A549 (cell line): ENCODE data around the gene ST8SIA5. TPM values are rescaled to one million over a fixed set of nuclear protein-coding genes. Genes with fewer than 3 reads are reported as not detected.

Experiments
- ATAC-seq, 2 experiments: fragments of 200-7000 bp in 1 of 2; fragments of >200 bp in 1 of 2; cut with Nextera tagmentation in 1 of 2; cut with Tn5 transposase in 1 of 2; 3 replicates each; pipeline versions ENCODE4 v1.8.0 to v1.9.1; 2018 to 2020; ENCODE audit warnings: mild to moderate bottlenecking in 1 of 2, moderate library complexity in 1 of 2
- CTCF ChIA-PET: fragments of 300-600 bp; sonication (Branson Sonifier 250); formaldehyde crosslinking; extraction: SDS; loops from one replicate; lab custom pipeline; 2021; ENCODE audit warnings: antibody characterized with exemption, inconsistent platforms; lab: Yijun Ruan, JAX
- POLR2A ChIA-PET: fragments of 350-600 bp; formaldehyde crosslinking; extraction: SDS; loops from one replicate; lab custom pipeline; 2021; ENCODE audit warnings: antibody characterized with exemption, inconsistent platforms; lab: Yijun Ruan, JAX
- DNase-seq, 2 experiments: peaks; one replicate each; pipeline versions ENCODE4 v3.0.0 to v3.0.0-alpha.2; 2011 to 2016; ENCODE audit warnings: low read depth in 1 of 2, low spot score in 1 of 2
- FAIRE-seq: peaks from 2 replicates; lab custom pipeline; 2011; peaks lifted over from hg19 to GRCh38; lab: Jason Lieb, UNC
- H3K27ac ChIP-seq, 2 experiments: fragments of >200 bp; sonication (Bioruptor Twin); formaldehyde crosslinking; 3 replicates each; pipeline ENCODE4 v1.5.1; 2016 to 2017
- H3K4me1 ChIP-seq: fragments of >200 bp; sonication (Bioruptor Twin); formaldehyde crosslinking; 3 replicates; pipeline ENCODE4 v1.6.1; 2016
- H3K4me2 ChIP-seq: fragments of >200 bp; sonication (Bioruptor Twin); formaldehyde crosslinking; 3 replicates; pipeline ENCODE4 v1.6.1; 2016
- H3K4me3 ChIP-seq: fragments of >200 bp; sonication (Bioruptor Twin); formaldehyde crosslinking; 3 replicates; pipeline ENCODE4 v1.5.1; 2016
- H3K9me3 ChIP-seq: fragments of >200 bp; sonication (Bioruptor Twin); formaldehyde crosslinking; 3 replicates; pipeline ENCODE4 v1.6.1; 2016
- CBX2 ChIP-seq: fragments of 200-600 bp; sonication (generic); IDR thresholded peaks from 2 replicates; pipeline ENCODE4 v1.6.1; 2016; ENCODE audit warnings: low read depth, mild to moderate bottlenecking, borderline replicate concordance
- CEBPB ChIP-seq, 2 experiments: fragments of >200 bp in 1 of 2; sonication (Bioruptor Twin) in 1 of 2; formaldehyde crosslinking in 1 of 2; IDR thresholded peaks; 2 replicates each; pipeline ENCODE4 v1.6.1; 2012 to 2016
- CHD2 ChIP-seq: fragments of 150-350 bp; IDR thresholded peaks from 2 replicates; pipeline ENCODE4 v1.6.1; 2014; ENCODE audit warnings: low read length; ENCODE audit not compliant: partially characterized antibody
- EHMT2 ChIP-seq: fragments of 200-600 bp; sonication (generic); IDR thresholded peaks from 2 replicates; pipeline ENCODE4 v1.6.1; 2016; ENCODE audit warnings: antibody characterized with exemption, low read depth, mild to moderate bottlenecking, moderate library complexity
- ESRRA ChIP-seq: fragments of 150-350 bp; IDR thresholded peaks from 2 replicates; pipeline ENCODE4 v1.6.1; 2014; ENCODE audit warnings: mild to moderate bottlenecking, low read length, borderline replicate concordance
- FOSL2 ChIP-seq, 2 experiments: fragments of 450-650 bp in 1 of 2; fragments of >200 bp in 1 of 2; sonication (Bioruptor Twin) in 1 of 2; formaldehyde crosslinking; IDR thresholded peaks; 2 replicates each; pipeline versions ENCODE4 v1.5.0 to v1.6.1; 2016 to 2020; ENCODE audit warnings: mild to moderate bottlenecking in 1 of 2, moderate library complexity in 1 of 2
- FOXS1 ChIP-seq: fragments of 250-450 bp; sonication (Bioruptor Pico); IDR thresholded peaks from 2 replicates; pipeline ENCODE4 v1.5.0; 2020; ENCODE audit warnings: mild to moderate bottlenecking, moderate library complexity
- HOXA7 ChIP-seq: fragments of 250-450 bp; sonication (Bioruptor Pico); IDR thresholded peaks from 2 replicates; pipeline ENCODE4 v1.5.0; 2020; ENCODE audit warnings: mild to moderate bottlenecking, moderate library complexity
- KDM5A ChIP-seq: fragments of 200-600 bp; sonication (generic); IDR thresholded peaks from 2 replicates; pipeline ENCODE4 v1.6.1; 2016; ENCODE audit warnings: antibody characterized with exemption, mild to moderate bottlenecking
- MYC ChIP-seq: IDR thresholded peaks from 2 replicates; pipeline ENCODE4 v1.6.1; 2012; ENCODE audit warnings: mild to moderate bottlenecking, inconsistent platforms, low read length, improper control_type of control experiment, borderline replicate concordance
- NR3C1 ChIP-seq: fragments of >200 bp; sonication (Bioruptor Twin); formaldehyde crosslinking; IDR thresholded peaks from 3 replicates; pipeline ENCODE4 v1.6.1; 2017
- PHF8 ChIP-seq: fragments of 200-600 bp; sonication (generic); IDR thresholded peaks from 2 replicates; pipeline ENCODE4 v1.6.1; 2016; ENCODE audit warnings: low read depth, mild to moderate bottlenecking, antibody characterized with exemption, moderate library complexity, borderline replicate concordance
- POLR2AphosphoS2 ChIP-seq: conservative IDR thresholded peaks from 2 replicates; pipeline ENCODE4 v1.6.1; 2012; ENCODE audit warnings: low read length, improper control_type of control experiment, inconsistent platforms
- RAD21 ChIP-seq, 2 experiments: fragments of >200 bp in 1 of 2; sonication (Bioruptor Twin) in 1 of 2; formaldehyde crosslinking in 1 of 2; IDR thresholded peaks in 1 of 2; conservative IDR thresholded peaks in 1 of 2; 2 replicates in 1 of 2; 3 replicates in 1 of 2; pipeline ENCODE4 v1.6.1; 2012 to 2018; ENCODE audit warnings: inconsistent platforms in 1 of 2
- RARB ChIP-seq: fragments of 250-450 bp; sonication (Bioruptor Pico); IDR thresholded peaks from 2 replicates; pipeline ENCODE4 v1.8.0; 2021; ENCODE audit warnings: mild to moderate bottlenecking, moderate library complexity
- RCOR1 ChIP-seq: fragments of 150-350 bp; IDR thresholded peaks from 2 replicates; pipeline ENCODE4 v1.6.1; 2014; ENCODE audit warnings: antibody characterized with exemption, low read length, low read depth
- RNF2 ChIP-seq: fragments of 200-600 bp; sonication (generic); IDR thresholded peaks from 2 replicates; pipeline ENCODE4 v1.6.1; 2016; ENCODE audit warnings: low read depth, mild to moderate bottlenecking, antibody characterized with exemption, moderate library complexity, borderline replicate concordance
- SMC3 ChIP-seq: fragments of >200 bp; sonication (Bioruptor Twin); formaldehyde crosslinking; IDR thresholded peaks from 3 replicates; pipeline ENCODE4 v1.6.1; 2018; ENCODE audit warnings: inconsistent platforms
- SREBF2 ChIP-seq: fragments of 450-650 bp; IDR thresholded peaks from 2 replicates; pipeline ENCODE4 v1.6.1; 2014; ENCODE audit warnings: mild to moderate bottlenecking, moderate library complexity
- ZC3H11A ChIP-seq: fragments of 450-650 bp; IDR thresholded peaks from 2 replicates; pipeline ENCODE4 v1.6.1; 2014; ENCODE audit warnings: antibody characterized with exemption, mild to moderate bottlenecking
- ZFP36 ChIP-seq: fragments of 450-650 bp; IDR thresholded peaks from 2 replicates; pipeline ENCODE4 v1.6.1; 2014; ENCODE audit warnings: borderline replicate concordance; ENCODE audit not compliant: partially characterized antibody
- ZNF302 ChIP-seq: fragments of 250-450 bp; sonication (Bioruptor Pico); IDR thresholded peaks from 2 replicates; pipeline ENCODE4 v1.9.0; 2021; ENCODE audit warnings: inconsistent platforms, mild to moderate bottlenecking, moderate library complexity
- ZSCAN20 ChIP-seq: fragments of 250-450 bp; sonication (Bioruptor Pico); IDR thresholded peaks from 2 replicates; pipeline ENCODE4 v1.8.0; 2022; ENCODE audit warnings: mild to moderate bottlenecking, moderate library complexity
- WGBS: methylation state at CpG from one replicate; pipeline ENCODE4 v1.1.6; 2017; ENCODE audit errors: missing lambda C conversion rate; 5-methylcytosine and 5-hydroxymethylcytosine counted together
- polyA plus RNA-seq, 4 experiments: library from polyadenylated mRNA; depleted of rRNA in 3 of 4; stranded (reverse); fragments of >200 nt; fragmentation: RNase III in 1 of 4; extraction: RNeasy Plus Mini Kit Qiagen cat#74134 plus additional on column Dnase treatment in 1 of 4; gene quantifications; 2 replicates in 3 of 4; 3 replicates in 1 of 4; pipeline ENCODE4 v1.2.3, GENCODE V29; 2011 to 2017
- TF ChIP-seq, protein P1 (sequence below): IDR thresholded peaks from 2 replicates; pipeline ENCODE4 v1.6.1; 2012
- TF ChIP-seq, protein P2 (sequence below): fragments of 250-450 bp; sonication (Bioruptor Pico); IDR thresholded peaks from 2 replicates; pipeline ENCODE4 v1.5.0; 2020; ENCODE audit warnings: low read depth, mild to moderate bottlenecking, moderate library complexity

ST8SIA5 gene
- polyA plus RNA-seq, 2 of the 4 experiments (the other 2 are of a cell fraction): not detected

GRCh38 chr18:46677611-46678010, 79.2 kb downstream of the ST8SIA5 start:
- 0% methylated on average over 1 of the region's 2 CpGs for WGBS
- no peak overlapping the region for H3K4me3 ChIP-seq
- H3K4me1 ChIP-seq: no peaks in the 10 kb centered on the region
- no peaks in the 10 kb centered on the region for H3K9me3 ChIP-seq
- no peak overlapping the region for H3K27ac ChIP-seq
- peak; percentile 55 to 60; a peak in 3 of 6 replicates for ATAC-seq
- TF ChIP-seq, protein P1, sequence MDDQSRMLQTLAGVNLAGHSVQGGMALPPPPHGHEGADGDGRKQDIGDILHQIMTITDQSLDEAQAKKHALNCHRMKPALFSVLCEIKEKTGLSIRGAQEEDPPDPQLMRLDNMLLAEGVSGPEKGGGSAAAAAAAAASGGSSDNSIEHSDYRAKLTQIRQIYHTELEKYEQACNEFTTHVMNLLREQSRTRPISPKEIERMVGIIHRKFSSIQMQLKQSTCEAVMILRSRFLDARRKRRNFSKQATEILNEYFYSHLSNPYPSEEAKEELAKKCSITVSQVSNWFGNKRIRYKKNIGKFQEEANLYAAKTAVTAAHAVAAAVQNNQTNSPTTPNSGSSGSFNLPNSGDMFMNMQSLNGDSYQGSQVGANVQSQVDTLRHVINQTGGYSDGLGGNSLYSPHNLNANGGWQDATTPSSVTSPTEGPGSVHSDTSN: no peak
- no peak for TF ChIP-seq SREBF2
- no peak for TF ChIP-seq RAD21 (conservative IDR thresholded peaks at IDR 0.05 in 1 of 2, IDR thresholded peaks at IDR 0.05 in 1 of 2)
- no peak for TF ChIP-seq ESRRA
- TF ChIP-seq CEBPB (IDR thresholded peaks at IDR 0.05): no peak
- no peak for TF ChIP-seq NR3C1
- no peak for TF ChIP-seq FOSL2 (IDR thresholded peaks at IDR 0.05)
- no peak for TF ChIP-seq FOSL2 (CRISPR knock-in tag; IDR thresholded peaks at IDR 0.05)
- TF ChIP-seq RARB (CRISPR knock-in tag): no peak
- TF ChIP-seq CBX2: no peak
- TF ChIP-seq FOXS1: no peak
- no peak for FAIRE-seq
- ChIA-PET POLR2A (no interaction called here), CTCF (interaction anchor here (0.9 kb wide), 2 partner anchors 20 to 27 kb away, joined by 3 to 4 read pairs; no protein-coding TSS in a partner anchor)
- DNase-seq: peak in 1 of 2 experiments; percentile 6
- H3K4me2 ChIP-seq: no peak overlapping the region

DNA sequence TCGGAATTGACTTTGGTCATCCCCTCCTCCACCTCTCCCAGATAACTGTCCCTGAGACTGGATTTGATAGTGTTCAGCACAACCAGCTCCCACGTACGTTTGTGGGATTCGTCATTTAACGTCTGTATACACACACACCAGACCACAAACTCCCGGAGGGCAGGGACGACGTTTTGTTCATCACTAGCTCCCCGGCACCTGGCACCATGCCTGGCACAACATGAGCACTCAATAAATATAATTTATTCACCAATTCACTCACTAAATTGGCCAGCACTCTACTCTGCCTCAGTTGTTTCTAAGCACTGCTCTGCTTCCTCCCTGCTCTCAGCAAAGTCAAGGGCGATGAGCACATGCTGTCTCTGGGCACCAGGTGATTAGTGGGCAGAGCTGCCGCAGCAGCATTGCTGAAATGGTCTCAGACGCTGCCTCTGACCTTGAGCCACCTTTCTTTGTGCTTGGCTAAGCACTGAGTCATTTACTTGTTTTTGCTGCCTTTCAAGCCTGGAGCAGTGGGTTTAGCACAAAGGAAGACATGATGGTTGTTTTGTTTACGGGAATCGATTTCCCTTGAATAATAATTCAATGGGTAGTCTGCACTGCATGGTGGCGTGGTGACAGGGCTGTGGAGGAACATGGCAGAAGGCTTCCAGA, 80.5 kb downstream of the ST8SIA5 start:
- POLR2A ChIA-PET: no interaction called here
- peak overlapping the region; percentile 24; the same call in 1 of the 3 replicates for H3K4me2 ChIP-seq

DNA sequence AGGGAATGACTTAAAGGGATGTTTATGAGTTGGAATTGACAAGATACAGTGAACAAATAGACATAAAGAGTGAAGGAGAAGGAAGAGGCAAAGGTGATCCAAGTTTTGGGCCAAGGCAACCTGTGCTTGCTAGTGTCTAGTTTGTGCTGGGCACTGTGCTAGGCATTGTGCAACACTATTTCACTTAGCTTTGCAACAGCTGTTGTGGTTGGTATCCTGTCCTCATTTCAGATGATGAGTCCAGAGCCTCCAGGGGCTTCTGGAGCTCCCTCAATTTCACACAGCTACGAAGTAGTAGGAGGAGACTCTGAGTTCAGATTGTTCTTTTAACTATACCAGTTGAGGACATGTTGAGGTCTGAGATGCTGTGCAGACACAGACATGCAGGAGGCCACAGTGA, 81.7 kb downstream of the ST8SIA5 start:
- ChIA-PET POLR2A (no interaction called here), CTCF (interaction anchor here (1.0 to 1.2 kb wide), 2 partner anchors 15 to 52 kb away, joined by 3 read pairs; no protein-coding TSS in a partner anchor)
- no peaks in the 10 kb centered on the region for H3K4me1 ChIP-seq
- H3K27ac ChIP-seq: no peak overlapping the region
- no peak for TF ChIP-seq RCOR1
- DNase-seq (no peak), ATAC-seq (no peak), FAIRE-seq (no peak)
- H3K4me2 ChIP-seq: no peak overlapping the region
- WGBS: 14% methylated on average over 1 of the region's 1 CpG
- no peak overlapping the region for H3K4me3 ChIP-seq
- no peaks in the 10 kb centered on the region for H3K9me3 ChIP-seq

More for the DNA sequence above, 80.5 kb downstream of the ST8SIA5 start:
- H3K4me3 ChIP-seq: no peak overlapping the region
- ATAC-seq (no peak; a peak in 1 of 6 replicates), FAIRE-seq (no peak), DNase-seq (peak in 1 of 2 experiments; percentile 8)
- CTCF ChIA-PET: interaction anchor here (0.7 kb wide), 1 partner anchor 364 kb away, joined by 3 read pairs; no protein-coding TSS in a partner anchor
- H3K27ac ChIP-seq: no peak overlapping the region
- H3K9me3 ChIP-seq: no peaks in the 10 kb centered on the region
- WGBS: 9% methylated on average over 13 of the region's 15 CpGs
- no peak for TF ChIP-seq RNF2
- no peak for TF ChIP-seq ZSCAN20 (CRISPR knock-in tag)
- TF ChIP-seq POLR2AphosphoS2: no peak
- no peak for TF ChIP-seq SMC3
- TF ChIP-seq CHD2: no peak
- no peak for TF ChIP-seq RCOR1
- TF ChIP-seq, protein P2, sequence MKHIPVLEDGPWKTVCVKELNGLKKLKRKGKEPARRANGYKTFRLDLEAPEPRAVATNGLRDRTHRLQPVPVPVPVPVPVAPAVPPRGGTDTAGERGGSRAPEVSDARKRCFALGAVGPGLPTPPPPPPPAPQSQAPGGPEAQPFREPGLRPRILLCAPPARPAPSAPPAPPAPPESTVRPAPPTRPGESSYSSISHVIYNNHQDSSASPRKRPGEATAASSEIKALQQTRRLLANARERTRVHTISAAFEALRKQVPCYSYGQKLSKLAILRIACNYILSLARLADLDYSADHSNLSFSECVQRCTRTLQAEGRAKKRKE: no peak
- TF ChIP-seq KDM5A: no peak
- TF ChIP-seq HOXA7 (CRISPR knock-in tag): no peak
- TF ChIP-seq CBX2: no peak
- TF ChIP-seq SREBF2: no peak
- no peak for TF ChIP-seq ZFP36
- TF ChIP-seq PHF8: no peak
- TF ChIP-seq ZNF302 (CRISPR knock-in tag): no peak
- no peak for TF ChIP-seq RAD21 (conservative IDR thresholded peaks at IDR 0.05 in 1 of 2, IDR thresholded peaks at IDR 0.05 in 1 of 2)
- no peak for TF ChIP-seq EHMT2
- TF ChIP-seq MYC: no peak
- no peak for TF ChIP-seq ZC3H11A
- no peaks in the 10 kb centered on the region for H3K4me1 ChIP-seq
